GM15510 (cell line): ENCODE results near the gene NNAT.

ENCODE experiments used
- POLR2A ChIP-seq: IDR thresholded peaks from 3 replicates; pipeline ENCODE4 v1.6.1; 2011; ENCODE audit warnings: borderline replicate concordance; ENCODE audit not compliant: insufficient read length; ENCODE audit errors: extremely low read depth

NNAT gene

GRCh38 chr20:37527638-37528445, 6.8 kb downstream of the NNAT start, which contains the start of gene BLCAP:
Gene BLCAP (minus strand): TSS chr20:37527876. CDS start chr20:37519174, 8,702 bp downstream.
- TF ChIP-seq POLR2A: peak; percentile 87

- TF ChIP-seq POLR2A: no peak
These were observed 7.6 kb downstream of the NNAT start for GRCh38 chr20:37528446-37529213.

DNA sequence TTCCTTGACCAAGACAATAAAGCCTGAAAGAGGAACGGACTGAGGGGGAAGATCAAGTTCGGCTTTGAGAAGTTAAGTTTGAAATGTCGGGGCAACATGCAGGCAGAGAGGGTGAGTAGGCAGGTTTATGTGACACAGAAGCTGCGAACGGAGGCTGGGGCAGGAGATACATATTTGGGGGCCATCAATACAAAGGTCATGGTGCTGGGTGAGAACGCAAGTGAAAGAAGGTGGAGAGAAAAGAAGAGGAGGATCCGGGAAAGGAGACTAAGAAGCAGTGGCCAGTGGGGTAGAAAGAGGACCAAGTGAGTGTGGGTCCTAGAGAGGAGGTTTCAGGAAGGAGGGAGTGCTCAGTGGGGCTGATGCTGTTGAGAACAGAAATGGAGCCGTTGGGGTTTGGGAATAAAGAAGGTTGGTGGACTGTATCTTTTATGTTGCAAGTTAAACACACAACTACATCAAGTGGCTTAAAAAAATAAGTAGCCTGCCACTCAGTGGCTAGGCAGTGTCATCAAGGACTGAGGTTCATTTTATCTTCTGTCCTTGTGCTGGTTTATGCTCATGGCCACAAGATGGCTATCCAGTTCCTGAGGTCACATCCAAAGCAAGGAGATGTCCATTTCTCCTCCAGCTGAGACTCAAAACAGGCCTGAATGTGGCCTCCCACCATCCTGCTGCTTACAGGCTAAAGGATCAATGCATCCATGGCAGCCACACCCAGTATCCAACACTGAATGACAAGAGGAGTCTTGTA, 8.3 kb downstream of the NNAT start:
- TF ChIP-seq POLR2A: no peak

GRCh38 chr20:37529968-37530600, 9.0 kb downstream of the NNAT start:
- no peak for TF ChIP-seq POLR2A

- TF ChIP-seq POLR2A: no peak
These were observed 9.6 kb downstream of the NNAT start for GRCh38 chr20:37530696-37531095.

DNA sequence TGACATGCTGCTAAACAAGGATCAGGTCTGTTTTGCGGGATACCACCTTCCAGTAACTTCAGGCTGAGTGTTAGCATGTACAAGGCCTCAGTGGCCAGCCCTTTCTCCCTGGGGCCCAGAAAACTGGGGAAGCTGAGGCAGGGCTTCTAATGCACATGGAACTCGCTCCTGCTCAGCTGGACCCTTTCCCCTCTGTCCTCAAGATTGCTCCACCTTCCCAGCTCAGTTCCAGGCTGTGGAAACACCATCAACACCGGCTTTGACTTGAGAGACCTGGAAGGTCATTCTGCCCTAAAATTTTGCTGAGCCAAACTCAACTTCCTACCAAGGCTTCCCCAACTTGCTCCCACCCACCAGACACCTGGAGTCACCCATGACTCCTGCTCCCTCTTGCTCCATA, 10.8 kb downstream of the NNAT start:
- no peak for TF ChIP-seq POLR2A

DNA sequence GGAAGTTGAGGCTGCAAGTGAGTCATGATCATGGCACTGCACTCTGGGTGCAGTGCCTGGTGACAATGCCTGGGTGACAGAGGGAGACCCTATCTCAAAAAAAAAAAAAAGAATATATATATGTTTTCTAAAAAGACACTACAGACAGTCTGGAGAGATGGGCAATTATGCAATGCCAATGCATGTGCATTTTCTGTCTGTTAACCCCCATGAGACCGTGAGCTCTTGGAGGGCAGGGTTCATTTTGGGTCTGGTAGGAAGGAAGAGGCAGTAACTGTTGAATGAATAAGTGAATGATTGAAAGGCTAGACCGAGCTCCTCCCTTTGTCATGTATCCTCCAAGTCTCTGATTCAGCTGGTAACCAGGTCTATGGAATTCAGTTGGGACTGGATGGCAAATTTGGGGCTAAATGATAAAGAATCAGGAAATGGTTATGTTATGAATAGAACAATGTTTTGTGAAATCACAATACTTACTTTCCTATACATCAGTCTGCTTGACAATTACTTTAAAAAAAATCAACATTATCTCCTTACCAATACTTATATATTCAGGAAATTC, 12.2 kb downstream of the NNAT start:
- TF ChIP-seq POLR2A: no peak

GRCh38 chr20:37534401-37535157, 13.5 kb downstream of the NNAT start:
- TF ChIP-seq POLR2A: no peak

GRCh38 chr20:37535443-37536132, 14.5 kb downstream of the NNAT start:
- no peak for TF ChIP-seq POLR2A

DNA sequence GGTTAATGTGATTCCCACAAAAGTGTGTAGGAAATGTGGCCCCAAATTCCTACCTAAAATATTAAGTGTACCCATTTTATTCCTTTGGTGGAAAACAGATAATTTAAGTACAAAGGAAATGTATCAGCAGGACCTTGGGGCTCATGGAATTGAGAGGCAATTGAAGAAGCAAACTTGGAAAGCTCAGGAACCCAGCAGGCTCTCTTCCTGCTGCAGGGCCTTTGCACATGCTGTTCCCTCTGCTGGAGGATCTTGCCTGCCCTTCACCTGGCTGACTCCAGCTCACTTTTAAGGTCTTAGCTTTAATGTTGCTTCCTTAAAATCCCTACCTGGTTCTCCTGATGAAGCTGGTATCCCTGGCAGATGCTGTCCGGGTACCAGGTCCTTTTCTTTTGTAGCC, 16.5 kb downstream of the NNAT start:
- no peak for TF ChIP-seq POLR2A

GRCh38 chr20:37538003-37538402, 17.0 kb downstream of the NNAT start:
- TF ChIP-seq POLR2A: no peak

DNA sequence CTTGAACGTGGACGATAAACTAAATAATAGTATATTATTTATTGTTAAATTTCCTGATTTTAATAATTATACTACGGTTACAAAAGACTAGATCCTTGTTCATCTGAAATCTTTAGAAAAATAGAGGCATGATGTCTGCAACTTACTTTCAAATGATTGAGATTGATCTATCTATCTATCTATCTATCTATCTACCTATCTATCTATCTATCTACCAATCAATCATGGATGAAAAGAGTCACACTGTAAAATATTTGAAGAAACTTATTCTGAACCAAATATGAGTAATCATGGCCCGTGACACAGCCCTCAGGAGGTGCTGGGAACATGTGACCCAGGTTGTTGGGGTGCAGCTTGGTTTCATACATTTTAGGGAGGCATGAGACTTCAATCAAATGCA, 18.4 kb downstream of the NNAT start:
- TF ChIP-seq POLR2A: no peak

GRCh38 chr20:37540001-37540400, 19.0 kb downstream of the NNAT start:
- no peak for TF ChIP-seq POLR2A
